Gastroesophageal sphincter (tissue), 3 donors: Measurements from ENCODE around the gene DLL1.

Experiments used
- CTCF ChIP-seq, 4 experiments: fragments of 200-600 bp in 2 of 4; fragments of 450-650 bp in 2 of 4; sonication (generic) in 1 of 4; IDR thresholded peaks; one replicate each; pipeline ENCODE4 v1.5.1; 2017 to 2019; ENCODE audit warnings: antibody characterized with exemption in 4 of 4, mild to moderate bottlenecking in 2 of 4, moderate library complexity in 2 of 4
- EP300 ChIP-seq: sonication (generic); formaldehyde crosslinking; IDR thresholded peaks from one replicate; pipeline ENCODE4 v1.6.1; 2017; ENCODE audit warnings: antibody characterized with exemption, mild to moderate bottlenecking
- POLR2AphosphoS5 ChIP-seq: sonication (generic); formaldehyde crosslinking; IDR thresholded peaks from one replicate; pipeline ENCODE4 v1.6.1; 2017; ENCODE audit warnings: antibody characterized with exemption

GRCh38 chr6:170277893-170278742 lies 12.8 kb downstream of the DLL1 start:
- TF ChIP-seq CTCF (IDR thresholded peaks at IDR 0.05) (no peak), POLR2AphosphoS5 (no peak), EP300 (no peak)
